ENCODE data around the gene CADM1. TPM values are rescaled to one million over a fixed set of nuclear protein-coding genes. Genes with fewer than 3 reads are reported as not detected.

The CADM1 gene
- total and polyA plus RNA-seq, 10 of the 15 experiments (the other 5 are each of a cell fraction or from before 2014, with no cell fraction given), result 0.03 to 0.48 (median 0.15) TPM; not detected in 3

- TF ChIP-seq EGR1 (IDR thresholded peaks at IDR 0.05; ENCODE audit: borderline replicate concordance in 1 of 2, low read depth in 2 of 2, low read length in 2 of 2) (no peak), DPF2 (IDR thresholded peaks at IDR 0.05) (no peak), RUNX3 (IDR thresholded peaks at IDR 0.05; ENCODE audit: low read length) (no peak), KLF5 (IDR thresholded peaks at IDR 0.05; ENCODE audit: partially characterized antibody) (no peak), RELB (IDR thresholded peaks at IDR 0.05; ENCODE audit: low read depth) (no peak), RELA (IDR thresholded peaks at IDR 0.05; ENCODE audit: borderline replicate concordance, partially characterized antibody) (no peak), RAD21 (IDR thresholded peaks at IDR 0.05; ENCODE audit: insufficient read depth, low read depth, low read length) (no peak), YBX1 (IDR thresholded peaks at IDR 0.05) (no peak), HSF1 (IDR thresholded peaks at IDR 0.05; ENCODE audit: low read depth, low read length) (no peak), GATAD2B (conservative IDR thresholded peaks at IDR 0.05; ENCODE audit: low read depth) (no peak), E2F4 (IDR thresholded peaks at IDR 0.05; ENCODE audit: low read depth, low read length) (no peak), ZNF217 (IDR thresholded peaks at IDR 0.05) (no peak), MYB (IDR thresholded peaks at IDR 0.05; ENCODE audit: borderline replicate concordance, low read depth, low read length) (no peak), STAT1 (conservative IDR thresholded peaks at IDR 0.05) (no peak), BACH1 (IDR thresholded peaks at IDR 0.05; ENCODE audit: borderline replicate concordance) (no peak), FOS (IDR thresholded peaks at IDR 0.05; ENCODE audit: borderline replicate concordance, extremely low read depth, insufficient read length) (no peak)
- intact Hi-C loops (cut with micrococcal nuclease; ENCODE audit: unreplicated experiment), result no loop called here
- H3K36me3 ChIP-seq (ENCODE audit: control insufficient read depth in 2 of 2, insufficient read depth in 2 of 2, low read length in 1 of 2), result no peaks in the 10 kb centered on the region
- no peak overlapping the region for H2AFZ ChIP-seq (ENCODE audit: control insufficient read depth, low read depth, low read length)
- in situ Hi-C loops (cut with MboI), result no loop called here
- no peak overlapping the region for H3K4me2 ChIP-seq (ENCODE audit: control insufficient read depth, insufficient read depth)
- no peak overlapping the region for H3K9ac ChIP-seq (ENCODE audit: control insufficient read depth, insufficient read depth, low read length)
- ChIA-PET POLR2A (no interaction called here), CTCF (interaction anchor here (1.4 kb wide), 1 partner anchor 79 kb away, joined by 3 read pairs; no protein-coding TSS in a partner anchor), RAD21 (ENCODE audit: unreplicated experiment) (no interaction called here), SMC1A (ENCODE audit: uncharacterized antibody, unreplicated experiment) (no interaction called here)
- FAIRE-seq, result no peak
- 26% methylated on average over 5 of the region's 5 CpGs for WGBS (ENCODE audit: insufficient coverage, insufficient replicate concordance, low lambda C conversion rate, missing lambda C conversion rate)
- H4K20me1 ChIP-seq (ENCODE audit: control insufficient read depth, insufficient read depth), result no peaks in the 10 kb centered on the region
- DNase-seq (ENCODE audit: low read depth, low spot score), result no peak
- no peaks in the 10 kb centered on the region; a peak in 1 of 4 replicates for H3K27me3 ChIP-seq (replicated peaks in 1 of 2; ENCODE audit: control insufficient read depth in 2 of 2, insufficient read depth in 2 of 2, low read length in 1 of 2)
- no TSS peak for BruUV-seq (replicated peaks)
- H3K4me3 ChIP-seq, result no peak overlapping the region
- no peak for ATAC-seq
- H3K9me3 ChIP-seq (replicated peaks; ENCODE audit: control insufficient read depth, insufficient read depth, low read length), result no peaks in the 10 kb centered on the region
- no peak overlapping the region for H3K27ac ChIP-seq (ENCODE audit: control insufficient read depth, insufficient read depth)
- H3K4me1 ChIP-seq (ENCODE audit: control insufficient read depth, insufficient read depth, low read length), result no peaks in the 10 kb centered on the region
- H3K79me2 ChIP-seq (ENCODE audit: control insufficient read depth, insufficient read depth, low read length), result no peaks in the 10 kb centered on the region
Observed at GRCh38 chr11:115420505-115420904, 83.7 kb downstream of the CADM1 start.
